ENCODE data around the gene BAIAP3. TPM values are rescaled to one million over a fixed set of nuclear protein-coding genes. Genes with fewer than 3 reads are reported as not detected.

The BAIAP3 gene
- total and polyA plus RNA-seq, 3 experiments from 2014 or later = 7.2 to 8.3 (median 7.5) TPM

GRCh38 chr16:1356061-1356900, 22.8 kb downstream of the BAIAP3 start:
- Mint-ChIP-seq H3K36me3 (peaks cover 0 to 27% (median 0%) of the 10 kb centered on the region in 3 donors), H3K9me3 (no peaks in the 10 kb centered on the region), H3K27ac (no peak overlapping the region), H3K4me3 (no peak overlapping the region), H3K27me3 (peaks cover 0 to 6% of the 10 kb centered on the region in 2 donors), H3K4me1 (peaks cover 22 to 45% (median 23%) of the 10 kb centered on the region in 3 donors)
- Histone ChIP-seq H3K4me3 (ENCODE audit: low read length) (no peak overlapping the region), H3K27ac (ENCODE audit: low read depth, low read length) (no peak overlapping the region), H3K9me3 (ENCODE audit: low read length) (no peaks in the 10 kb centered on the region), H3K36me3 (ENCODE audit: insufficient read depth, low read length) (no peaks in the 10 kb centered on the region), H3K4me1 (ENCODE audit: insufficient read depth, low read length) (peaks cover 15% of the 10 kb centered on the region), H3K27me3 (ENCODE audit: insufficient read depth, low read length, poor library complexity, severe bottlenecking) (no peaks in the 10 kb centered on the region)
- DNase-seq = no peak
- ChIA-PET CTCF (interaction anchor here (1.4 kb wide), 1 partner anchor 22 kb away, joined by 3 read pairs; no protein-coding TSS in a partner anchor), POLR2A (no interaction called here)

GRCh38 chr16:1357906-1358566, 24.6 kb downstream of the BAIAP3 start:
- CTCF ChIA-PET = no interaction called here

GRCh38 chr16:1361685-1362360, 28.4 kb downstream of the BAIAP3 start:
- POLR2A ChIA-PET = no interaction called here
- Mint-ChIP-seq H3K36me3 (peaks cover 0 to 68% (median 0%) of the 10 kb centered on the region in 3 donors), H3K9me3 (no peaks in the 10 kb centered on the region), H3K27me3 (no peaks in the 10 kb centered on the region), H3K27ac (no peak overlapping the region), H3K4me3 (no peak overlapping the region), H3K4me1 (peaks cover 0 to 13% (median 5%) of the 10 kb centered on the region in 3 donors)
- CTCF ChIA-PET = interaction anchor here (0.9 to 2.4 kb wide), 3 partner anchors 8 to 69 kb away, joined by 3 to 11 read pairs (median 3); no protein-coding TSS in a partner anchor
- Histone ChIP-seq H3K4me1 (ENCODE audit: insufficient read depth, low read length) (no peaks in the 10 kb centered on the region), H3K9me3 (ENCODE audit: low read length) (no peaks in the 10 kb centered on the region), H3K4me3 (ENCODE audit: low read length) (no peak overlapping the region), H3K27ac (ENCODE audit: low read depth, low read length) (no peak overlapping the region), H3K36me3 (ENCODE audit: insufficient read depth, low read length) (peaks cover 9% of the 10 kb centered on the region), H3K27me3 (ENCODE audit: insufficient read depth, low read length, poor library complexity, severe bottlenecking) (no peaks in the 10 kb centered on the region)
- no peak for DNase-seq

More at GRCh38 chr16:1357906-1358566, 24.6 kb downstream of the BAIAP3 start:
- Mint-ChIP-seq H3K9me3 (no peaks in the 10 kb centered on the region), H3K4me3 (peak overlapping the region in 2 of 7 donors; percentile 15 to 31), H3K27ac (peak overlapping the region in 3 of 8 donors; percentile 21 to 87 (median 86)), H3K36me3 (peaks cover 0 to 36% (median 0%) of the 10 kb centered on the region in 3 donors), H3K4me1 (peaks cover 14 to 35% (median 16%) of the 10 kb centered on the region in 3 donors), H3K27me3 (peaks cover 0 to 2% of the 10 kb centered on the region in 2 donors)
- no peaks in the 10 kb centered on the region for H3K27me3 ChIP-seq (ENCODE audit: insufficient read depth, low read length, poor library complexity, severe bottlenecking)
- no peak overlapping the region for H3K4me3 ChIP-seq (ENCODE audit: low read length)
- no peak overlapping the region for H3K27ac ChIP-seq (ENCODE audit: low read depth, low read length)
- POLR2A ChIA-PET = no interaction called here
- H3K36me3 ChIP-seq (ENCODE audit: insufficient read depth, low read length) = peaks cover 6% of the 10 kb centered on the region
- H3K4me1 ChIP-seq (ENCODE audit: insufficient read depth, low read length) = peaks cover 5% of the 10 kb centered on the region
- DNase-seq = no peak
- no peaks in the 10 kb centered on the region for H3K9me3 ChIP-seq (ENCODE audit: low read length)

GRCh38 chr16:1362807-1363206, 29.4 kb downstream of the BAIAP3 start:
- no peak overlapping the region for H3K4me3 Mint-ChIP-seq
- Histone ChIP-seq H3K27me3 (ENCODE audit: insufficient read depth, low read length, poor library complexity, severe bottlenecking) (no peaks in the 10 kb centered on the region), H3K4me1 (ENCODE audit: insufficient read depth, low read length) (no peaks in the 10 kb centered on the region), H3K36me3 (ENCODE audit: insufficient read depth, low read length) (peaks cover 9% of the 10 kb centered on the region), H3K27ac (ENCODE audit: low read depth, low read length) (no peak overlapping the region), H3K9me3 (ENCODE audit: low read length) (no peaks in the 10 kb centered on the region), H3K4me3 (ENCODE audit: low read length) (no peak overlapping the region)
- peak overlapping the region in 1 of 8 donors; percentile 83 for H3K27ac Mint-ChIP-seq
- ChIA-PET POLR2A (no interaction called here), CTCF (interaction anchor here (0.9 to 3.2 kb wide), 8 partner anchors 9 to 344 kb away, joined by 3 to 18 read pairs (median 5); no protein-coding TSS in a partner anchor)
- H3K9me3 Mint-ChIP-seq = no peaks in the 10 kb centered on the region
- peaks cover 0 to 12% (median 5%) of the 10 kb centered on the region in 3 donors for H3K4me1 Mint-ChIP-seq
- DNase-seq = no peak
- H3K27me3 Mint-ChIP-seq = no peaks in the 10 kb centered on the region
- H3K36me3 Mint-ChIP-seq = peaks cover 0 to 72% (median 0%) of the 10 kb centered on the region in 3 donors

- ChIA-PET CTCF (interaction anchor here (1.0 to 3.2 kb wide), 11 partner anchors 10 to 343 kb away, joined by 3 to 18 read pairs (median 4); no protein-coding TSS in a partner anchor), POLR2A (interaction anchor here (0.6 kb wide), 1 partner anchor 42 kb away, joined by 8 read pairs; no protein-coding TSS in a partner anchor)
- Histone ChIP-seq H3K4me1 (ENCODE audit: insufficient read depth, low read length) (no peaks in the 10 kb centered on the region), H3K4me3 (ENCODE audit: low read length) (no peak overlapping the region), H3K27ac (ENCODE audit: low read depth, low read length) (no peak overlapping the region), H3K27me3 (ENCODE audit: insufficient read depth, low read length, poor library complexity, severe bottlenecking) (no peaks in the 10 kb centered on the region), H3K36me3 (ENCODE audit: insufficient read depth, low read length) (peaks cover 9% of the 10 kb centered on the region), H3K9me3 (ENCODE audit: low read length) (no peaks in the 10 kb centered on the region)
- Mint-ChIP-seq H3K27me3 (no peaks in the 10 kb centered on the region), H3K27ac (peak overlapping the region in 6 of 8 donors; percentile 33 to 83 (median 81)), H3K4me3 (no peak overlapping the region), H3K9me3 (no peaks in the 10 kb centered on the region), H3K4me1 (peaks cover 0 to 8% (median 3%) of the 10 kb centered on the region in 3 donors), H3K36me3 (peaks cover 0 to 73% (median 0%) of the 10 kb centered on the region in 3 donors)
- peak; percentile 52 to 77 (median 58) for DNase-seq
These were observed 30.1 kb downstream of the BAIAP3 start for GRCh38 chr16:1363501-1364041.

GRCh38 chr16:1364510-1364909, 31.1 kb downstream of the BAIAP3 start:
- no peak for DNase-seq
- Mint-ChIP-seq H3K27me3 (no peaks in the 10 kb centered on the region), H3K27ac (peak overlapping the region in 1 of 8 donors; percentile 48), H3K9me3 (no peaks in the 10 kb centered on the region), H3K4me1 (peaks cover 0 to 8% (median 3%) of the 10 kb centered on the region in 3 donors), H3K4me3 (no peak overlapping the region), H3K36me3 (peaks cover 0 to 68% (median 0%) of the 10 kb centered on the region in 3 donors)
- Histone ChIP-seq H3K27me3 (ENCODE audit: insufficient read depth, low read length, poor library complexity, severe bottlenecking) (no peaks in the 10 kb centered on the region), H3K4me3 (ENCODE audit: low read length) (no peak overlapping the region), H3K36me3 (ENCODE audit: insufficient read depth, low read length) (peaks cover 9% of the 10 kb centered on the region), H3K9me3 (ENCODE audit: low read length) (no peaks in the 10 kb centered on the region), H3K4me1 (ENCODE audit: insufficient read depth, low read length) (no peaks in the 10 kb centered on the region), H3K27ac (ENCODE audit: low read depth, low read length) (no peak overlapping the region)
- ChIA-PET CTCF (interaction anchor here (1.0 to 3.2 kb wide), 8 partner anchors 10 to 181 kb away, joined by 3 to 18 read pairs (median 3); no protein-coding TSS in a partner anchor), POLR2A (no interaction called here)

- H3K4me3 ChIP-seq (ENCODE audit: low read length) = no peak overlapping the region
- H3K36me3 Mint-ChIP-seq = peaks cover 0 to 66% (median 0%) of the 10 kb centered on the region in 3 donors
- no peak overlapping the region for H3K27ac Mint-ChIP-seq
- no peaks in the 10 kb centered on the region for H3K4me1 ChIP-seq (ENCODE audit: insufficient read depth, low read length)
- no peaks in the 10 kb centered on the region for H3K27me3 ChIP-seq (ENCODE audit: insufficient read depth, low read length, poor library complexity, severe bottlenecking)
- no peak overlapping the region for H3K4me3 Mint-ChIP-seq
- H3K36me3 ChIP-seq (ENCODE audit: insufficient read depth, low read length) = peaks cover 9% of the 10 kb centered on the region
- POLR2A ChIA-PET = no interaction called here
- H3K9me3 ChIP-seq (ENCODE audit: low read length) = no peaks in the 10 kb centered on the region
- H3K27ac ChIP-seq (ENCODE audit: low read depth, low read length) = no peak overlapping the region
- H3K27me3 Mint-ChIP-seq = no peaks in the 10 kb centered on the region
- CTCF ChIA-PET = no interaction called here
- DNase-seq = no peak
- peaks cover 0 to 8% (median 3%) of the 10 kb centered on the region in 3 donors for H3K4me1 Mint-ChIP-seq
- no peaks in the 10 kb centered on the region for H3K9me3 Mint-ChIP-seq
These were observed 32.7 kb downstream of the BAIAP3 start for GRCh38 chr16:1366060-1366711.
